ENCODE measurements around the gene SCNM1. TPM values are rescaled to one million over a fixed set of nuclear protein-coding genes. Genes with fewer than 3 reads are reported as not detected.
A peak's percentile ranks its signal among the peaks of the same experiment; 100 is the strongest.
"Not testable (repeated sequence)": the region's sequence is repeated elsewhere in the genome, so short reads cannot be mapped to it uniquely, and the experiment has no call there.

SCNM1 gene
- total RNA-seq, 1 donor from 2014 or later: 25.3 TPM

DNA sequence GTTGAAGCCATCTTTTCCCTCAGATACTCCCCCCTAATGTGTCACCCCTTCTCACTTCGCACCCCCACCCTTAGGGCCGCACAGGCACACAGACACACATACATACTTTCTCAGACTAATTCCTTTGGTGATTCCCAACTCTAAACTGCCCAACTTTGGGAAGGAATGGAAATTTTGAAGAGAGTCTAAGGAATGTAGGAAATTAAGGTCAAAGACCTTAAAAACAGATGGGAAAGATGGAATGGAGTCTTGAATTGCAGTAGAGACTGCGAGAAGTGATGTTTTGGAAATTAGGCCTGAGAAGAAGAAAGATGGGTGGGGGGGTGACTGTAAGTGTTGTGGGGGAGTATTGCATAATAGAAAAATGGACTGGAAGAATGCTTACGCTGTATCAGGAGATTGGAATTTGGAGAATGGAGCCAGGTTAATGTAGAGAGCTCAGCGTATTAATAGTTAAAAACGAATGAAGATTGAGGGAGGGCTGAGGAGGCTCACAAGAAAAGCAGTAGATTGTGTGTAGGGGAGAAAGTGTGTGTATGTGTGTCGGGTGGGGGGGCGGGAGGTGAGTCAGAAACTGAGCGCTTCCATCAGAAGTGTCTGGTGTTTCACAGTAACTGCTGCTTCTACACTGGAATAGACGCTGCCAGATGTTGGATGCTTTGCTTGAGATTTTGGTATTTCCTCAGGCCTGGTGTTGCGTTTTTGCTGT lies 34.1 kb downstream of the SCNM1 start:
- no peak for DNase-seq (ENCODE audit: low spot score)
- H3K9me3 Mint-ChIP-seq: no peaks in the 10 kb centered on the region
- H4K20me1 ChIP-seq (ENCODE audit: low read depth): peaks cover 61% of the 10 kb centered on the region

DNA sequence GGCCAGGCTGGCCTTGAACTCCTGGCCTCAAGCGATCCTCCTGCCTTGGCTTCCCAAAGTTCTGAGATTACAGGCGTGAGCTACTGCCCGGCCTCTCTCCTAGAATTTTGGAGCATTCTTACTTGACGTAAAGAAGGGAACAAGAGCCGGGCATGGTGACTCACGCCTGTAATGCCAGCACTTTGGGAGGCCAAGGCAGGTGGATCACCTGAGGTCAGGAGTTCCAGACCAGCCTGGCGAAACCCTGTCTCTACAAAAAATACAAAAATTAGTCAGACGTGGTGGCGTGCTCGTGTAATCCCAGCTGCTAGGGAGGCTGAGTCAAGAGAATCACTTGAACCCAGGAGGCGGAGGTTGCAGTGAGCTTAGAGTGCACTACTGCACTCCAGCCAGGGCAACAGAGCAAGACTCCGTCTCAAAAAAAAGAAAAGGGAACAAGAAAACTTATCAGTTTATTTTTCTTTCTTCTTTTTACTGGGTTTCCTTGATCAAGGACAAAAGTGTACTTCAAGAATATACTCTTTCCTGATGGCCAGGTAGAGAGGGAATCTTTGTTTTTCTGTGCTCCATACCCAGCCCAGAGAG lies 39.5 kb downstream of the SCNM1 start:
- H3K27ac ChIP-seq; H3K27me3 Mint-ChIP-seq (ENCODE audit: insufficient read depth, low read depth); DNase-seq (ENCODE audit: low spot score); H3K4me3 Mint-ChIP-seq; H2AFZ ChIP-seq (replicated peaks); H3K9me3 Mint-ChIP-seq; H3K27ac Mint-ChIP-seq; H3K27me3 ChIP-seq; H3K36me3 ChIP-seq; H3K9me3 ChIP-seq (ENCODE audit: low read depth); H3K4me2 ChIP-seq; H3K9ac ChIP-seq; H3F3A ChIP-seq (ENCODE audit: low read depth); H3K4me3 ChIP-seq; H3K4me1 ChIP-seq; H3K4me1 Mint-ChIP-seq: not testable (repeated sequence)
- Histone ChIP-seq H4K20me1 (ENCODE audit: low read depth) (peaks cover 96% of the 10 kb centered on the region), H3K79me2 (ENCODE audit: low read depth) (peaks cover 100% of the 10 kb centered on the region)
- peaks cover 14% of the 10 kb centered on the region for H3K36me3 Mint-ChIP-seq

More for the DNA sequence above, 34.1 kb downstream of the SCNM1 start:
- Mint-ChIP-seq H3K4me1 (peaks cover 28% of the 10 kb centered on the region), H3K36me3 (peaks cover 3% of the 10 kb centered on the region), H3K27ac (peak overlapping the region; percentile 10), H3K27me3 (ENCODE audit: insufficient read depth, low read depth) (peaks cover 13% of the 10 kb centered on the region), H3K4me3 (peak overlapping the region; percentile 99)
- Histone ChIP-seq H2AFZ (replicated peaks) (no peak overlapping the region), H3F3A (ENCODE audit: low read depth) (peaks cover 23% of the 10 kb centered on the region), H3K9me3 (ENCODE audit: low read depth) (no peaks in the 10 kb centered on the region), H3K27me3 (no peaks in the 10 kb centered on the region), H3K4me3 (peak overlapping the region; percentile 100), H3K36me3 (no peaks in the 10 kb centered on the region), H3K4me2 (peak overlapping the region; percentile 99), H3K4me1 (peaks cover 13% of the 10 kb centered on the region), H3K9ac (peak overlapping the region; percentile 90), H3K79me2 (ENCODE audit: low read depth) (peaks cover 69% of the 10 kb centered on the region), H3K27ac (no peak overlapping the region)
- TF ChIP-seq EZH2phosphoT487 (IDR thresholded peaks at IDR 0.05) (no peak), EZH2 (IDR thresholded peaks at IDR 0.05) (no peak)
- TF ChIP-seq, protein P1, sequence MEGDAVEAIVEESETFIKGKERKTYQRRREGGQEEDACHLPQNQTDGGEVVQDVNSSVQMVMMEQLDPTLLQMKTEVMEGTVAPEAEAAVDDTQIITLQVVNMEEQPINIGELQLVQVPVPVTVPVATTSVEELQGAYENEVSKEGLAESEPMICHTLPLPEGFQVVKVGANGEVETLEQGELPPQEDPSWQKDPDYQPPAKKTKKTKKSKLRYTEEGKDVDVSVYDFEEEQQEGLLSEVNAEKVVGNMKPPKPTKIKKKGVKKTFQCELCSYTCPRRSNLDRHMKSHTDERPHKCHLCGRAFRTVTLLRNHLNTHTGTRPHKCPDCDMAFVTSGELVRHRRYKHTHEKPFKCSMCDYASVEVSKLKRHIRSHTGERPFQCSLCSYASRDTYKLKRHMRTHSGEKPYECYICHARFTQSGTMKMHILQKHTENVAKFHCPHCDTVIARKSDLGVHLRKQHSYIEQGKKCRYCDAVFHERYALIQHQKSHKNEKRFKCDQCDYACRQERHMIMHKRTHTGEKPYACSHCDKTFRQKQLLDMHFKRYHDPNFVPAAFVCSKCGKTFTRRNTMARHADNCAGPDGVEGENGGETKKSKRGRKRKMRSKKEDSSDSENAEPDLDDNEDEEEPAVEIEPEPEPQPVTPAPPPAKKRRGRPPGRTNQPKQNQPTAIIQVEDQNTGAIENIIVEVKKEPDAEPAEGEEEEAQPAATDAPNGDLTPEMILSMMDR (IDR thresholded peaks at IDR 0.05): no peak

GRCh38 chr1:151210830-151211229 lies 44.9 kb downstream of the SCNM1 start:
- peaks cover 3% of the 10 kb centered on the region for H3K27me3 Mint-ChIP-seq (ENCODE audit: insufficient read depth, low read depth)
- peaks cover 94% of the 10 kb centered on the region for H4K20me1 ChIP-seq (ENCODE audit: low read depth)
- peaks cover 4% of the 10 kb centered on the region for H3K36me3 ChIP-seq
- H3K9ac ChIP-seq: no peak overlapping the region
- no peak overlapping the region for H3K4me3 Mint-ChIP-seq
- no peaks in the 10 kb centered on the region for H3K9me3 ChIP-seq (ENCODE audit: low read depth)
- TF ChIP-seq EZH2phosphoT487 (IDR thresholded peaks at IDR 0.05) (no peak), EZH2 (IDR thresholded peaks at IDR 0.05) (no peak)
- TF ChIP-seq, protein P1 (IDR thresholded peaks at IDR 0.05): no peak
- no peak overlapping the region for H3K4me3 ChIP-seq
- H3K27me3 ChIP-seq: no peaks in the 10 kb centered on the region
- H3K4me1 ChIP-seq: no peaks in the 10 kb centered on the region
- H2AFZ ChIP-seq (replicated peaks): no peak overlapping the region
- peaks cover 100% of the 10 kb centered on the region for H3K79me2 ChIP-seq (ENCODE audit: low read depth)
- H3K4me1 Mint-ChIP-seq: peaks cover 2% of the 10 kb centered on the region
- H3K4me2 ChIP-seq: no peak overlapping the region
- H3F3A ChIP-seq (ENCODE audit: low read depth): peaks cover 9% of the 10 kb centered on the region
- no peak overlapping the region for H3K27ac Mint-ChIP-seq
- H3K27ac ChIP-seq: no peak overlapping the region
- H3K36me3 Mint-ChIP-seq: peaks cover 24% of the 10 kb centered on the region
- DNase-seq (ENCODE audit: low spot score): no peak
- no peaks in the 10 kb centered on the region for H3K9me3 Mint-ChIP-seq
